GM12873 (cell line): ENCODE results near the gene BSG.

Experiments
- TF ChIP-seq, protein P1 (sequence below): IDR thresholded peaks from 2 replicates; pipeline ENCODE4 v1.5.1; 2012; ENCODE audit warnings: low read depth, mild to moderate bottlenecking, moderate library complexity, low read length, control low read depth; ENCODE audit not compliant: insufficient read depth; ENCODE audit errors: missing control alignments

BSG gene

DNA sequence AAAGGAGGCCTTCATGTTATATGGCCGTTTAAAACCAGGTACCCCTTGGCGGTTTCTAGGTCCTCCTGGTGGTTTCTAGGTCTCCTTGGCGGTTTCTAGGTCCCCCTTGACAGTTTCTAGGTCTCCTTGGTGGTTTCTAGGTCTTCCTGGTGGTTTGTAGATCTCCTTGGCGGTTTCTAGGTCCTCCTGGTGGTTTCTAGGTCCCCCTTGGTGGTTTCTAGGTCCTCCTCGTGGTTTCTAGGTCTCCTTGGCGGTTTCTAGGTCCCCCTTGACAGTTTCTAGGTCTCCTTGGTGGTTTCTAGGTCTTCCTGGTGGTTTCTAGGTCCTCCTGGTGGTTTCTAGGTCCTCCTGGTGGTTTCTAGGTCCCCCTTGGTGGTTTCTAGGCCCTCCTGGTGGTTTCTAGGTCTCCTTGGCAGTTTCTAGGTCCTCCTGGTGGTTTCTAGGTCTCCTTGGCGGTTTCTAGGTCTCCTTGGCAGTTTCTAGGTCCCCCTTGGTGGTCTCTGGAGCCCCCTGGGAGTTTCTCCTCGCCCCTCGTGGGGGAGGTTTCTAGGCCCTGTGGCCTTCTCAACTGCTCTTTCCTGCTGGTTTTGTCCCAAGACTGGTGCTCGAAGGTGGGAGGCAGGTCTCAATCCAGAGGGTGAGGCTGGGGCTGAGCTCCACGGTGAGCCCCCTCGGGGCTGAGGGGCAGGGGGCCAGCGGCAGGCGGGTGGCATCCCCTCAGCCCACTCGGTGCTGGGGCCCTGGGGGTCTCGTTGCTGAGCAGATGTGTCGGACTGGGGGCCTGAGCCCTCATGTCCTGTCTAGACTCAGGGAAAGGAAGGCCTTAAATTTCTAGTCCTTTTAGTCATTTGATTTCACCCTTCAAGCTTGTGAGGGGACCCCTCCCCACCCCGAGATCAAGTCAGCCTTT lies 25.3 kb downstream of the BSG start:
- TF ChIP-seq, protein P1, sequence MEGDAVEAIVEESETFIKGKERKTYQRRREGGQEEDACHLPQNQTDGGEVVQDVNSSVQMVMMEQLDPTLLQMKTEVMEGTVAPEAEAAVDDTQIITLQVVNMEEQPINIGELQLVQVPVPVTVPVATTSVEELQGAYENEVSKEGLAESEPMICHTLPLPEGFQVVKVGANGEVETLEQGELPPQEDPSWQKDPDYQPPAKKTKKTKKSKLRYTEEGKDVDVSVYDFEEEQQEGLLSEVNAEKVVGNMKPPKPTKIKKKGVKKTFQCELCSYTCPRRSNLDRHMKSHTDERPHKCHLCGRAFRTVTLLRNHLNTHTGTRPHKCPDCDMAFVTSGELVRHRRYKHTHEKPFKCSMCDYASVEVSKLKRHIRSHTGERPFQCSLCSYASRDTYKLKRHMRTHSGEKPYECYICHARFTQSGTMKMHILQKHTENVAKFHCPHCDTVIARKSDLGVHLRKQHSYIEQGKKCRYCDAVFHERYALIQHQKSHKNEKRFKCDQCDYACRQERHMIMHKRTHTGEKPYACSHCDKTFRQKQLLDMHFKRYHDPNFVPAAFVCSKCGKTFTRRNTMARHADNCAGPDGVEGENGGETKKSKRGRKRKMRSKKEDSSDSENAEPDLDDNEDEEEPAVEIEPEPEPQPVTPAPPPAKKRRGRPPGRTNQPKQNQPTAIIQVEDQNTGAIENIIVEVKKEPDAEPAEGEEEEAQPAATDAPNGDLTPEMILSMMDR: no peak

DNA sequence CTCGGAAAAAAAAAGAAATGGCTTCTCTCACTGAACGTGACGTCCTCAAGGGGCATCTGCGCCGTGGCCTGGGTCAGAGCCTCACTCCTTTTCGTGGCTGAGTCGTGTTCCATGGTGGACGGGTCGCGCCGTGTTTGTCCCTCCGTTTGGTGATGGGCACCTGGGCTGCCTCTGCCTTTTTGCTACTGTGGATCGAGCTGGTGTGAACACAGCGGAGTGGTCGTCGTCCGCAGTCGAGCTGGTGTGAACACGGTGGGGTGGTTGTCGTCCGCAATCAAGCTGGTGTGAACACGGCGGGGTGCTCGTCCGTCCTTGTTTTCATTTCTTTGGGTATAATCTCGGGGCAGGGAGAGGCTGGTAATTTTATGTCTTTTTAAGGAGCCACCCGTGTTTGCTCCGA lies 28.9 kb downstream of the BSG start:
- TF ChIP-seq, protein P1: no peak

- TF ChIP-seq, protein P1: no peak
Measured at GRCh38 chr19:601790-602189, 29.4 kb downstream of the BSG start.

- TF ChIP-seq, protein P1: no peak
Measured at GRCh38 chr19:602391-603301, 30.2 kb downstream of the BSG start.

- TF ChIP-seq, protein P1: no peak
Measured at GRCh38 chr19:604355-604754, 32.0 kb downstream of the BSG start.

- TF ChIP-seq, protein P1: no peak
Measured at GRCh38 chr19:607301-608154, 35.1 kb downstream of the BSG start.
